Neural cell (in vitro differentiated cells): Measurements from ENCODE around the gene KRTAP12-2. TPM values are rescaled to one million over a fixed set of nuclear protein-coding genes. Genes with fewer than 3 reads are reported as not detected.

Experiments
- H2AFZ ChIP-seq: fragments of 200-600, 300-800 bp; sonication (generic), shearing (Covaris generic); 2 replicates; pipeline ENCODE4 v1.6.0; 2014; ENCODE audit warnings: low read depth, mild to moderate bottlenecking, antibody characterized with exemption, low read length, moderate library complexity
- H3F3A ChIP-seq: fragments of 200-600 bp; shearing (Covaris generic); 2 replicates; pipeline ENCODE4 v1.6.1; 2016; ENCODE audit warnings: mild to moderate bottlenecking, moderate library complexity, mixed read lengths, antibody characterized with exemption, low read length; ENCODE audit not compliant: insufficient read depth, poor library complexity, severe bottlenecking
- H3K27ac ChIP-seq: fragments of 200-600, 300-800 bp; sonication (generic), shearing (Covaris generic); 2 replicates; pipeline ENCODE4 v1.5.1; 2014; ENCODE audit warnings: mild to moderate bottlenecking, low read length, moderate library complexity
- H3K27me3 ChIP-seq: fragments of 300-800, 200-600 bp; sonication (generic), shearing (Covaris generic); 2 replicates; pipeline ENCODE4 v1.6.0; 2014; ENCODE audit warnings: mild to moderate bottlenecking, low read depth, low read length, moderate library complexity; ENCODE audit not compliant: insufficient read depth
- H3K36me3 ChIP-seq: fragments of 300-800, 200-600 bp; sonication (generic), shearing (Covaris generic); 2 replicates; pipeline ENCODE4 v1.5.1; 2014; ENCODE audit warnings: mild to moderate bottlenecking, antibody characterized with exemption, low read length, moderate library complexity; ENCODE audit not compliant: insufficient read depth
- H3K4me2 ChIP-seq: fragments of 300-800, 200-600 bp; sonication (generic), shearing (Covaris generic); 2 replicates; pipeline ENCODE4 v1.6.0; 2014; ENCODE audit warnings: mild to moderate bottlenecking, low read length
- H3K4me3 ChIP-seq: fragments of 300-800, 200-600 bp; sonication (generic), shearing (Covaris generic); 2 replicates; pipeline ENCODE4 v1.5.1; 2014; ENCODE audit warnings: mild to moderate bottlenecking, low read length, moderate library complexity
- H3K79me2 ChIP-seq: fragments of 200-600 bp; shearing (Covaris generic); replicated peaks from 2 replicates; pipeline ENCODE4 v1.6.0; 2014; ENCODE audit warnings: mild to moderate bottlenecking, low read length, moderate library complexity; ENCODE audit not compliant: insufficient read depth
- H3K9ac ChIP-seq: fragments of 300-800, 200-600 bp; sonication (generic), shearing (Covaris generic); 2 replicates; pipeline ENCODE4 v1.6.1; 2016; ENCODE audit warnings: mild to moderate bottlenecking, low read length, mixed read lengths
- H3K9me2 ChIP-seq: fragments of 200-600 bp; shearing (Covaris generic); 2 replicates; pipeline ENCODE4 v1.6.1; 2016; ENCODE audit warnings: mild to moderate bottlenecking, low read length, mixed read lengths; ENCODE audit not compliant: insufficient read depth
- H3K9me3 ChIP-seq: fragments of 200-600, 300-800 bp; sonication (generic), shearing (Covaris generic); 2 replicates; pipeline ENCODE4 v1.6.1; 2016; ENCODE audit warnings: mild to moderate bottlenecking, mixed run types, low read length, moderate library complexity, mixed read lengths
- H4K20me1 ChIP-seq: fragments of 200-600 bp; shearing (Covaris generic); 2 replicates; pipeline ENCODE4 v1.6.1; 2016; ENCODE audit warnings: mild to moderate bottlenecking, mixed run types; ENCODE audit not compliant: insufficient read depth
- EP300 ChIP-seq: fragments of 450-650 bp; conservative IDR thresholded peaks from 2 replicates; pipeline ENCODE4 v1.6.1; 2014; ENCODE audit warnings: antibody characterized with exemption, mild to moderate bottlenecking, moderate library complexity; ENCODE audit not compliant: poor library complexity, severe bottlenecking
- EZH2 ChIP-seq: fragments of 200-600, 300-800 bp; shearing (Covaris generic), sonication (generic); IDR thresholded peaks from 2 replicates; pipeline ENCODE4 v1.6.1; 2014; ENCODE audit warnings: antibody characterized with exemption, low read length, borderline replicate concordance, mild to moderate bottlenecking; ENCODE audit not compliant: insufficient read depth, poor library complexity, severe bottlenecking
- MXI1 ChIP-seq: fragments of 450-650 bp; conservative IDR thresholded peaks from 2 replicates; pipeline ENCODE4 v1.6.1; 2014; ENCODE audit warnings: antibody characterized with exemption, mild to moderate bottlenecking; ENCODE audit not compliant: poor library complexity, severe bottlenecking
- POLR2AphosphoS5 ChIP-seq: IDR thresholded peaks from 2 replicates; pipeline ENCODE4 v1.6.1; 2012
- RAD21 ChIP-seq: fragments of 450-650 bp; conservative IDR thresholded peaks from 2 replicates; pipeline ENCODE4 v1.6.1; 2014; ENCODE audit warnings: antibody characterized with exemption, mild to moderate bottlenecking, moderate library complexity
- REST ChIP-seq: IDR thresholded peaks from 2 replicates; pipeline ENCODE4 v1.6.1; 2012; ENCODE audit warnings: borderline replicate concordance
- SMC3 ChIP-seq: fragments of 450-650 bp; conservative IDR thresholded peaks from 2 replicates; pipeline ENCODE4 v1.6.1; 2014; ENCODE audit warnings: antibody characterized with exemption, mild to moderate bottlenecking, moderate library complexity; ENCODE audit not compliant: poor library complexity
- TAF1 ChIP-seq: IDR thresholded peaks from 2 replicates; pipeline ENCODE4 v1.6.1; 2012; ENCODE audit warnings: low read depth
- polyA plus RNA-seq: library from polyadenylated mRNA; depleted of rRNA; stranded (reverse); fragments of >200 nt; gene quantifications from 2 replicates; pipeline ENCODE4 v1.2.3, GENCODE V29; 2014
- TF ChIP-seq, protein P1 (sequence below): fragments of 450-650 bp; IDR thresholded peaks from 2 replicates; pipeline ENCODE4 v1.5.1; 2014; ENCODE audit warnings: antibody characterized with exemption, mild to moderate bottlenecking, moderate library complexity; ENCODE audit not compliant: poor library complexity, severe bottlenecking

Gene KRTAP12-2
- polyA plus RNA-seq, 1 donor from 2014 or later, result not detected

DNA sequence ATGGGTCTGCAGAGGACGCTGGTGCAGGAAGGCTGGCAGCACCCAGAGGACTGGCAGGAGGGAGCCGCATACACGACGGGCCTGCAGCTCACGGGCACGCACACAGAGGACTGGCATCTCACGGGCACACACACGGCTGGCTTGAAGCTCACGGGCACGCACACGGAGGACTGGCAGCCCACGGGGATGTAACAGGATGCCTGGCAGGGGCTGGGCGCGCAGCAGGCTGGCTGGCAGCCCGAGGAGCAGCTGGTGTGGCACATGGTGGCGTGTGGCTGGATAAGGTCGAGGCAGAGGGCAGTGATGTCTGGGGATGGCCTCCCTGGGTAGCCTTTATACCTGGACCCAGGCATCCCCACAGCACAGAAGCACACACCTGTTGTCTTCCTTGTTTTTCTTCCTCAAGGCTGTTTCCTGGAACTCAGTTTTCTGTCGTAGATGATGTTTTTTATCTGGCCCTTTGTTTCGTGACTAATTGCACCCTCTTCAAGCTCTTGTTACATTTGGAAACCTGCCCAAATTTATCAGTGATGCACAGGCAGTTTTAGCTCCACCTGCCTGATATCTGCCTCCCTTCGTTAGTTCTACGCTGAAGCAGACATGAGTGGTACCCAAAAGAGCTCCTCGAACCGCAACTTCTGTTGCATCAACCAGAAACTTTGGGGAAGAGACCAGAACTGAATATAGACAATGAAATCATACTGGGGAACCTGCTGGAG, 15.3 kb upstream of the KRTAP12-2 start, which contains the start of gene KRTAP12-1:
Gene KRTAP12-1 (minus strand): TSS at position 303 of the 719 bp plus-strand sequence. CDS start 40 bp downstream, at position 263.
- no peak within 1 kb of the TSS for H3K4me3 ChIP-seq
- no peaks in the 10 kb centered on the region for H3F3A ChIP-seq
- no peaks in the 10 kb centered on the region for H3K27me3 ChIP-seq
- H3K9ac ChIP-seq, result no peak within 1 kb of the TSS
- H2AFZ ChIP-seq, result no peak within 1 kb of the TSS
- no peak for TF ChIP-seq EZH2
- TF ChIP-seq POLR2AphosphoS5, result no peak
- no peak for TF ChIP-seq MXI1
- TF ChIP-seq EP300, result no peak
- TF ChIP-seq RAD21, result no peak
- no peaks in the 10 kb centered on the region for H3K9me2 ChIP-seq
- H4K20me1 ChIP-seq, result no peaks in the 10 kb centered on the region
- no peak within 1 kb of the TSS for H3K27ac ChIP-seq
- H3K79me2 ChIP-seq, result no peaks in the 10 kb centered on the region
- no peak within 1 kb of the TSS for H3K4me2 ChIP-seq
- no peaks in the 10 kb centered on the region for H3K36me3 ChIP-seq
- H3K9me3 ChIP-seq, result no peaks in the 10 kb centered on the region

GRCh38 chr21:44681152-44681551, 14.4 kb upstream of the KRTAP12-2 start:
- Histone ChIP-seq H4K20me1 (no peaks in the 10 kb centered on the region), H3K27ac (no peak overlapping the region), H3K9ac (no peak overlapping the region), H3F3A (no peaks in the 10 kb centered on the region), H3K9me2 (no peaks in the 10 kb centered on the region), H3K27me3 (no peaks in the 10 kb centered on the region), H3K79me2 (no peaks in the 10 kb centered on the region), H3K4me2 (no peak overlapping the region), H3K4me3 (no peak overlapping the region), H3K36me3 (no peaks in the 10 kb centered on the region), H3K9me3 (no peaks in the 10 kb centered on the region), H2AFZ (no peak overlapping the region)
- TF ChIP-seq RAD21 (no peak), EP300 (no peak), POLR2AphosphoS5 (no peak), SMC3 (no peak), REST (no peak), EZH2 (no peak), MXI1 (no peak), TAF1 (no peak)
- TF ChIP-seq, protein P1, sequence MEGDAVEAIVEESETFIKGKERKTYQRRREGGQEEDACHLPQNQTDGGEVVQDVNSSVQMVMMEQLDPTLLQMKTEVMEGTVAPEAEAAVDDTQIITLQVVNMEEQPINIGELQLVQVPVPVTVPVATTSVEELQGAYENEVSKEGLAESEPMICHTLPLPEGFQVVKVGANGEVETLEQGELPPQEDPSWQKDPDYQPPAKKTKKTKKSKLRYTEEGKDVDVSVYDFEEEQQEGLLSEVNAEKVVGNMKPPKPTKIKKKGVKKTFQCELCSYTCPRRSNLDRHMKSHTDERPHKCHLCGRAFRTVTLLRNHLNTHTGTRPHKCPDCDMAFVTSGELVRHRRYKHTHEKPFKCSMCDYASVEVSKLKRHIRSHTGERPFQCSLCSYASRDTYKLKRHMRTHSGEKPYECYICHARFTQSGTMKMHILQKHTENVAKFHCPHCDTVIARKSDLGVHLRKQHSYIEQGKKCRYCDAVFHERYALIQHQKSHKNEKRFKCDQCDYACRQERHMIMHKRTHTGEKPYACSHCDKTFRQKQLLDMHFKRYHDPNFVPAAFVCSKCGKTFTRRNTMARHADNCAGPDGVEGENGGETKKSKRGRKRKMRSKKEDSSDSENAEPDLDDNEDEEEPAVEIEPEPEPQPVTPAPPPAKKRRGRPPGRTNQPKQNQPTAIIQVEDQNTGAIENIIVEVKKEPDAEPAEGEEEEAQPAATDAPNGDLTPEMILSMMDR, result no peak
